ENCODE measurements around the gene CUBN. TPM values are rescaled to one million over a fixed set of nuclear protein-coding genes. Genes with fewer than 3 reads are reported as not detected.

The CUBN gene
- total and polyA plus RNA-seq, 10 of the 15 experiments (the other 5 are each of a cell fraction or from before 2014, with no cell fraction given): under 0.01 to 0.14 (median 0.02) TPM; not detected in 6

DNA sequence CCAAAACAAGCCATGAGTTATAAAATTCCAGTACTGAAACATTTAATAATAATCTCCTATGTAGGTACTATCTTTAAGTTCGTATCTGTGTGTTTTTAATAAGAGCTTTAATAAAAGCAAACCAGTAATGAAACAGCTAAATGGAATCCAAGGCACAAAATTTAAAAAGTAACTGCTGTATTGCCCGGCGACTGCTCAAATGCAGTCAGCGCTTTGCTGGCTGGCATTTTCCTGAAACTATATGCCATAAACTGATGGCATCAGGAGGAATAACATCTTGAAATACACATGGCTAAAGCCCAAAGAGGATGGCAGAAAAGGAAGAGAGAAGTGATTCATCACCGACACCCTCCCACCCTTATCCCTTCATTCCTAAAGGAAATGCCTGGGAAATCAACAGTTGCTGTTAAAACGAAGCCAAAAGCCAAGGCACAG lies 133.1 kb downstream of the CUBN start (continued):
- TF ChIP-seq, protein P1, sequence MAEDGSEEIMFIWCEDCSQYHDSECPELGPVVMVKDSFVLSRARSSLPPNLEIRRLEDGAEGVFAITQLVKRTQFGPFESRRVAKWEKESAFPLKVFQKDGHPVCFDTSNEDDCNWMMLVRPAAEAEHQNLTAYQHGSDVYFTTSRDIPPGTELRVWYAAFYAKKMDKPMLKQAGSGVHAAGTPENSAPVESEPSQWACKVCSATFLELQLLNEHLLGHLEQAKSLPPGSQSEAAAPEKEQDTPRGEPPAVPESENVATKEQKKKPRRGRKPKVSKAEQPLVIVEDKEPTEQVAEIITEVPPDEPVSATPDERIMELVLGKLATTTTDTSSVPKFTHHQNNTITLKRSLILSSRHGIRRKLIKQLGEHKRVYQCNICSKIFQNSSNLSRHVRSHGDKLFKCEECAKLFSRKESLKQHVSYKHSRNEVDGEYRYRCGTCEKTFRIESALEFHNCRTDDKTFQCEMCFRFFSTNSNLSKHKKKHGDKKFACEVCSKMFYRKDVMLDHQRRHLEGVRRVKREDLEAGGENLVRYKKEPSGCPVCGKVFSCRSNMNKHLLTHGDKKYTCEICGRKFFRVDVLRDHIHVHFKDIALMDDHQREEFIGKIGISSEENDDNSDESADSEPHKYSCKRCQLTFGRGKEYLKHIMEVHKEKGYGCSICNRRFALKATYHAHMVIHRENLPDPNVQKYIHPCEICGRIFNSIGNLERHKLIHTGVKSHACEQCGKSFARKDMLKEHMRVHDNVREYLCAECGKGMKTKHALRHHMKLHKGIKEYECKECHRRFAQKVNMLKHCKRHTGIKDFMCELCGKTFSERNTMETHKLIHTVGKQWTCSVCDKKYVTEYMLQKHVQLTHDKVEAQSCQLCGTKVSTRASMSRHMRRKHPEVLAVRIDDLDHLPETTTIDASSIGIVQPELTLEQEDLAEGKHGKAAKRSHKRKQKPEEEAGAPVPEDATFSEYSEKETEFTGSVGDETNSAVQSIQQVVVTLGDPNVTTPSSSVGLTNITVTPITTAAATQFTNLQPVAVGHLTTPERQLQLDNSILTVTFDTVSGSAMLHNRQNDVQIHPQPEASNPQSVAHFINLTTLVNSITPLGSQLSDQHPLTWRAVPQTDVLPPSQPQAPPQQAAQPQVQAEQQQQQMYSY (CRISPR knock-in tag; IDR thresholded peaks at IDR 0.05): no peak
- TF ChIP-seq MYB (IDR thresholded peaks at IDR 0.05; ENCODE audit: borderline replicate concordance, low read depth, low read length): no peak

DNA sequence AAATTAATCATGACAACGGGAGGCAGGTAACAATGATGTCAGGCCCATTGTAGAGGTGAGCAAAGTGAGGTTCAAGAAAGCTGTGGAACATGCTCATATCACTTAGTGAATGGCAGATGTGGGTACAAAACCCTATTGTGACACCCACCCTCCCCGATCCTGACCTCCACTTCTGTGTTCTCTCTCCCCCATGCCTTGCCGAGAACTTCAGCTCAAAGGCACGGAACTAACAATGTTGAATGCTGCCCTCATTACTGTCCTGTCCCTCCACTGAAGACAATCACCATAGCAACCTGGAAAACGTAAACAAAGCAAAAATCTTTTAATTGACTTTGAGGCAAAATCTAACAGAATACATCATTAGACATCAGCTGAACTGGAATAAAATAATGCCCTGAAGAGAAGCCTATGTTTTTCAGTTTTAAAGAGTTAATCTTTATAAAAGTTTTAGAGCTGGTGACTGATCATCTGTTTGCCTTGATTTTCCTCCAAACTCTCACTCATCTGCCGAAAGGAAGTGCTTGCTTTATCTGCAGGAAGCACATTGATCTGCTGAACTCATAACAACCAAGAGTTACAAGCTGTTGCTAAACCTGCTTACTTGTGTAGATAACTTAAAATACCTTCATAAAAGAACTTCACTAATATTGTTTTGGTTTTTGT lies 133.6 kb downstream of the CUBN start:
- ChIA-PET POLR2A (no interaction called here), SMC1A (ENCODE audit: uncharacterized antibody, unreplicated experiment) (interaction anchor here (0.6 kb wide), 1 partner anchor 334 kb away, joined by 3 read pairs; no protein-coding TSS in a partner anchor), CTCF (interaction anchor here (1.0 kb wide), 1 partner anchor 28 kb away, joined by 3 read pairs; no protein-coding TSS in a partner anchor), RAD21 (ENCODE audit: unreplicated experiment) (no interaction called here)
- H3K4me1 ChIP-seq (ENCODE audit: control insufficient read depth, insufficient read depth, low read length): no peaks in the 10 kb centered on the region
- in situ Hi-C loops (cut with MboI) (no loop called here), intact Hi-C loops (cut with micrococcal nuclease; ENCODE audit: unreplicated experiment) (no loop called here)
- H3K27me3 ChIP-seq (replicated peaks in 1 of 2; ENCODE audit: control insufficient read depth in 2 of 2, insufficient read depth in 2 of 2, low read length in 1 of 2): no peaks in the 10 kb centered on the region; a peak in 1 of 4 replicates
- FAIRE-seq: no peak
- no peak overlapping the region for H3K9ac ChIP-seq (ENCODE audit: control insufficient read depth, insufficient read depth, low read length)
- WGBS (ENCODE audit: insufficient coverage, insufficient replicate concordance, low lambda C conversion rate, missing lambda C conversion rate): 17% methylated on average over 6 of the region's 6 CpGs
- no TSS peak for BruUV-seq (replicated peaks)
- H3K36me3 ChIP-seq (ENCODE audit: control insufficient read depth in 2 of 2, insufficient read depth in 2 of 2, low read length in 1 of 2): no peaks in the 10 kb centered on the region
- H3K4me2 ChIP-seq (ENCODE audit: control insufficient read depth, insufficient read depth): no peak overlapping the region
- H2AFZ ChIP-seq (ENCODE audit: control insufficient read depth, low read depth, low read length): no peak overlapping the region
- H3K79me2 ChIP-seq (ENCODE audit: control insufficient read depth, insufficient read depth, low read length): no peaks in the 10 kb centered on the region
- H3K4me3 ChIP-seq: no peak overlapping the region
- no peak overlapping the region for H3K27ac ChIP-seq (ENCODE audit: control insufficient read depth, insufficient read depth)
- no peak for DNase-seq (ENCODE audit: low read depth, low spot score)
- no peaks in the 10 kb centered on the region for H4K20me1 ChIP-seq (ENCODE audit: control insufficient read depth, insufficient read depth)
- H3K9me3 ChIP-seq (replicated peaks; ENCODE audit: control insufficient read depth, insufficient read depth, low read length): no peaks in the 10 kb centered on the region; the same call in 1 of the 3 replicates
- ATAC-seq: no peak
- TF ChIP-seq, protein P2, sequence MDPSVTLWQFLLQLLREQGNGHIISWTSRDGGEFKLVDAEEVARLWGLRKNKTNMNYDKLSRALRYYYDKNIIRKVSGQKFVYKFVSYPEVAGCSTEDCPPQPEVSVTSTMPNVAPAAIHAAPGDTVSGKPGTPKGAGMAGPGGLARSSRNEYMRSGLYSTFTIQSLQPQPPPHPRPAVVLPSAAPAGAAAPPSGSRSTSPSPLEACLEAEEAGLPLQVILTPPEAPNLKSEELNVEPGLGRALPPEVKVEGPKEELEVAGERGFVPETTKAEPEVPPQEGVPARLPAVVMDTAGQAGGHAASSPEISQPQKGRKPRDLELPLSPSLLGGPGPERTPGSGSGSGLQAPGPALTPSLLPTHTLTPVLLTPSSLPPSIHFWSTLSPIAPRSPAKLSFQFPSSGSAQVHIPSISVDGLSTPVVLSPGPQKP (IDR thresholded peaks at IDR 0.05; ENCODE audit: low read depth, low read length): no peak
- TF ChIP-seq CHD4 (IDR thresholded peaks at IDR 0.05) (no peak), ATF7 (IDR thresholded peaks at IDR 0.05; ENCODE audit: low read depth) (no peak), DPF2 (IDR thresholded peaks at IDR 0.05) (no peak), MYB (IDR thresholded peaks at IDR 0.05; ENCODE audit: borderline replicate concordance, low read depth, low read length) (no peak), BACH1 (IDR thresholded peaks at IDR 0.05; ENCODE audit: borderline replicate concordance) (no peak), HDAC2 (IDR thresholded peaks at IDR 0.05) (no peak), NRF1 (conservative IDR thresholded peaks at IDR 0.05; ENCODE audit: low read depth, low read length) (no peak), SREBF1 (IDR thresholded peaks at IDR 0.05; ENCODE audit: low read length) (no peak)
- TF ChIP-seq, protein P3, sequence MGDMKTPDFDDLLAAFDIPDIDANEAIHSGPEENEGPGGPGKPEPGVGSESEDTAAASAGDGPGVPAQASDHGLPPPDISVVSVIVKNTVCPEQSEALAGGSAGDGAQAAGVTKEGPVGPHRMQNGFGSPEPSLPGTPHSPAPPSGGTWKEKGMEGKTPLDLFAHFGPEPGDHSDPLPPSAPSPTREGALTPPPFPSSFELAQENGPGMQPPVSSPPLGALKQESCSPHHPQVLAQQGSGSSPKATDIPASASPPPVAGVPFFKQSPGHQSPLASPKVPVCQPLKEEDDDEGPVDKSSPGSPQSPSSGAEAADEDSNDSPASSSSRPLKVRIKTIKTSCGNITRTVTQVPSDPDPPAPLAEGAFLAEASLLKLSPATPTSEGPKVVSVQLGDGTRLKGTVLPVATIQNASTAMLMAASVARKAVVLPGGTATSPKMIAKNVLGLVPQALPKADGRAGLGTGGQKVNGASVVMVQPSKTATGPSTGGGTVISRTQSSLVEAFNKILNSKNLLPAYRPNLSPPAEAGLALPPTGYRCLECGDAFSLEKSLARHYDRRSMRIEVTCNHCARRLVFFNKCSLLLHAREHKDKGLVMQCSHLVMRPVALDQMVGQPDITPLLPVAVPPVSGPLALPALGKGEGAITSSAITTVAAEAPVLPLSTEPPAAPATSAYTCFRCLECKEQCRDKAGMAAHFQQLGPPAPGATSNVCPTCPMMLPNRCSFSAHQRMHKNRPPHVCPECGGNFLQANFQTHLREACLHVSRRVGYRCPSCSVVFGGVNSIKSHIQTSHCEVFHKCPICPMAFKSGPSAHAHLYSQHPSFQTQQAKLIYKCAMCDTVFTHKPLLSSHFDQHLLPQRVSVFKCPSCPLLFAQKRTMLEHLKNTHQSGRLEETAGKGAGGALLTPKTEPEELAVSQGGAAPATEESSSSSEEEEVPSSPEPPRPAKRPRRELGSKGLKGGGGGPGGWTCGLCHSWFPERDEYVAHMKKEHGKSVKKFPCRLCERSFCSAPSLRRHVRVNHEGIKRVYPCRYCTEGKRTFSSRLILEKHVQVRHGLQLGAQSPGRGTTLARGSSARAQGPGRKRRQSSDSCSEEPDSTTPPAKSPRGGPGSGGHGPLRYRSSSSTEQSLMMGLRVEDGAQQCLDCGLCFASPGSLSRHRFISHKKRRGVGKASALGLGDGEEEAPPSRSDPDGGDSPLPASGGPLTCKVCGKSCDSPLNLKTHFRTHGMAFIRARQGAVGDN (IDR thresholded peaks at IDR 0.05): no peak
- TF ChIP-seq, protein P4, sequence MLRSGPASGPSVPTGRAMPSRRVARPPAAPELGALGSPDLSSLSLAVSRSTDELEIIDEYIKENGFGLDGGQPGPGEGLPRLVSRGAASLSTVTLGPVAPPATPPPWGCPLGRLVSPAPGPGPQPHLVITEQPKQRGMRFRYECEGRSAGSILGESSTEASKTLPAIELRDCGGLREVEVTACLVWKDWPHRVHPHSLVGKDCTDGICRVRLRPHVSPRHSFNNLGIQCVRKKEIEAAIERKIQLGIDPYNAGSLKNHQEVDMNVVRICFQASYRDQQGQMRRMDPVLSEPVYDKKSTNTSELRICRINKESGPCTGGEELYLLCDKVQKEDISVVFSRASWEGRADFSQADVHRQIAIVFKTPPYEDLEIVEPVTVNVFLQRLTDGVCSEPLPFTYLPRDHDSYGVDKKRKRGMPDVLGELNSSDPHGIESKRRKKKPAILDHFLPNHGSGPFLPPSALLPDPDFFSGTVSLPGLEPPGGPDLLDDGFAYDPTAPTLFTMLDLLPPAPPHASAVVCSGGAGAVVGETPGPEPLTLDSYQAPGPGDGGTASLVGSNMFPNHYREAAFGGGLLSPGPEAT (IDR thresholded peaks at IDR 0.05; ENCODE audit: low read depth): no peak

All from GM12878 (cell line).